SK-N-MC (cell line): ENCODE results near the gene KCNA5.

Source experiments
- EZH2 ChIP-seq: fragments of 200-600 bp; sonication (generic); IDR thresholded peaks from one replicate; pipeline ENCODE4 v1.6.1; 2017; ENCODE audit warnings: antibody characterized with exemption
- POLR2AphosphoS5 ChIP-seq: IDR thresholded peaks from 2 replicates; pipeline ENCODE4 v1.6.1; 2012; ENCODE audit warnings: mild to moderate bottlenecking, low read depth, low read length, borderline replicate concordance

- TF ChIP-seq EZH2 (no peak), POLR2AphosphoS5 (no peak)
These were observed 37.3 kb downstream of the KCNA5 start for GRCh38 chr12:5081016-5081415.
